ENCODE results near the gene OR56A4. TPM values are rescaled to one million over a fixed set of nuclear protein-coding genes. Genes with fewer than 3 reads are reported as not detected.

Gene OR56A4
- total RNA-seq, 2 experiments from 2014 or later: not detected

Other genes with a start within 250 kb of the OR56A4 start
- not detected for gene OR52N5, start 223.6 kb downstream of the OR56A4 start, total RNA-seq
- gene OR52N1, start 215.7 kb downstream of the OR56A4 start, total RNA-seq: not detected
- gene OR52N2, start 198.0 kb downstream of the OR56A4 start, total RNA-seq: not detected
- not detected for gene OR52E6, start 165.0 kb downstream of the OR56A4 start, total RNA-seq
- gene OR52E8, start 149.3 kb downstream of the OR56A4 start, total RNA-seq: not detected
- not detected for gene OR52E4, start 126.3 kb downstream of the OR56A4 start, total RNA-seq
- gene OR52E5, start 113.7 kb downstream of the OR56A4 start, total RNA-seq: not detected
- not detected for gene OR56A3, start 64.7 kb downstream of the OR56A4 start, total RNA-seq
- gene OR56A5, start 38.5 kb downstream of the OR56A4 start, total RNA-seq: not detected
- gene OR52L1, start 20.0 kb downstream of the OR56A4 start, total RNA-seq: not detected
- gene OR56A1, start 23.8 kb upstream of the OR56A4 start, total RNA-seq: not detected
- not detected for gene OR56B4, start 100.7 kb upstream of the OR56A4 start, total RNA-seq
- not detected for gene OR52B2, start 163.4 kb upstream of the OR56A4 start, total RNA-seq
- not detected for gene OR52W1, start 192.3 kb upstream of the OR56A4 start, total RNA-seq
- not detected for gene C11orf42, start 198.6 kb upstream of the OR56A4 start, total RNA-seq
- gene FHIP1B, start 227.7 kb upstream of the OR56A4 start, total RNA-seq: 10 to 100 TPM; 15.3 to 15.8 TPM
- not detected for gene CNGA4, start 232.1 kb upstream of the OR56A4 start, total RNA-seq

All from activated CD4-positive, alpha-beta memory T cell treated with anti-CD3 and anti-CD28 coated beads for 36 hours (primary cell).